Liver (tissue), 3 donors: ENCODE data around the gene ZSCAN22.

Experiments
- NR2F2 ChIP-seq: IDR thresholded peaks from 2 replicates; pipeline ENCODE4 v1.6.1; 2016; ENCODE audit warnings: antibody characterized with exemption
- SP1 ChIP-seq: IDR thresholded peaks from 2 replicates; pipeline ENCODE4 v1.6.1; 2018; ENCODE audit warnings: antibody characterized with exemption, mild to moderate bottlenecking
- TAF1 ChIP-seq: conservative IDR thresholded peaks from 2 replicates; pipeline ENCODE4 v1.6.1; 2016; ENCODE audit warnings: antibody characterized with exemption, mild to moderate bottlenecking
- YY1 ChIP-seq: IDR thresholded peaks from 2 replicates; pipeline ENCODE4 v1.6.1; 2016; ENCODE audit warnings: antibody characterized with exemption, mild to moderate bottlenecking
- TF ChIP-seq, protein P1 (sequence below): IDR thresholded peaks from 2 replicates; pipeline ENCODE4 v1.6.1; 2016; ENCODE audit warnings: antibody characterized with exemption
- TF ChIP-seq, protein P2 (sequence below): fragments of 150-350 bp; IDR thresholded peaks from 2 replicates; pipeline ENCODE4 v1.5.1; 2017; ENCODE audit warnings: improper control_type of control experiment, low read depth, low read length; ENCODE audit not compliant: missing input control
- TF ChIP-seq, protein P3 (sequence below): IDR thresholded peaks from 2 replicates; pipeline ENCODE4 v1.6.1; 2016; ENCODE audit warnings: antibody characterized with exemption, mild to moderate bottlenecking
- TF ChIP-seq, protein P4 (sequence below): IDR thresholded peaks from 2 replicates; pipeline ENCODE4 v1.6.1; 2016; ENCODE audit warnings: antibody characterized with exemption
- donor health status: healthy.
- donor health status: healthy.

- TF ChIP-seq, protein P1, sequence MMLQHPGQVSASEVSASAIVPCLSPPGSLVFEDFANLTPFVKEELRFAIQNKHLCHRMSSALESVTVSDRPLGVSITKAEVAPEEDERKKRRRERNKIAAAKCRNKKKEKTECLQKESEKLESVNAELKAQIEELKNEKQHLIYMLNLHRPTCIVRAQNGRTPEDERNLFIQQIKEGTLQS: no peak
- TF ChIP-seq, protein P2, sequence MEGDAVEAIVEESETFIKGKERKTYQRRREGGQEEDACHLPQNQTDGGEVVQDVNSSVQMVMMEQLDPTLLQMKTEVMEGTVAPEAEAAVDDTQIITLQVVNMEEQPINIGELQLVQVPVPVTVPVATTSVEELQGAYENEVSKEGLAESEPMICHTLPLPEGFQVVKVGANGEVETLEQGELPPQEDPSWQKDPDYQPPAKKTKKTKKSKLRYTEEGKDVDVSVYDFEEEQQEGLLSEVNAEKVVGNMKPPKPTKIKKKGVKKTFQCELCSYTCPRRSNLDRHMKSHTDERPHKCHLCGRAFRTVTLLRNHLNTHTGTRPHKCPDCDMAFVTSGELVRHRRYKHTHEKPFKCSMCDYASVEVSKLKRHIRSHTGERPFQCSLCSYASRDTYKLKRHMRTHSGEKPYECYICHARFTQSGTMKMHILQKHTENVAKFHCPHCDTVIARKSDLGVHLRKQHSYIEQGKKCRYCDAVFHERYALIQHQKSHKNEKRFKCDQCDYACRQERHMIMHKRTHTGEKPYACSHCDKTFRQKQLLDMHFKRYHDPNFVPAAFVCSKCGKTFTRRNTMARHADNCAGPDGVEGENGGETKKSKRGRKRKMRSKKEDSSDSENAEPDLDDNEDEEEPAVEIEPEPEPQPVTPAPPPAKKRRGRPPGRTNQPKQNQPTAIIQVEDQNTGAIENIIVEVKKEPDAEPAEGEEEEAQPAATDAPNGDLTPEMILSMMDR: no peak
- TF ChIP-seq NR2F2 (no peak), YY1 (no peak), SP1 (peak; percentile 5), TAF1 (no peak)
- TF ChIP-seq, protein P3, sequence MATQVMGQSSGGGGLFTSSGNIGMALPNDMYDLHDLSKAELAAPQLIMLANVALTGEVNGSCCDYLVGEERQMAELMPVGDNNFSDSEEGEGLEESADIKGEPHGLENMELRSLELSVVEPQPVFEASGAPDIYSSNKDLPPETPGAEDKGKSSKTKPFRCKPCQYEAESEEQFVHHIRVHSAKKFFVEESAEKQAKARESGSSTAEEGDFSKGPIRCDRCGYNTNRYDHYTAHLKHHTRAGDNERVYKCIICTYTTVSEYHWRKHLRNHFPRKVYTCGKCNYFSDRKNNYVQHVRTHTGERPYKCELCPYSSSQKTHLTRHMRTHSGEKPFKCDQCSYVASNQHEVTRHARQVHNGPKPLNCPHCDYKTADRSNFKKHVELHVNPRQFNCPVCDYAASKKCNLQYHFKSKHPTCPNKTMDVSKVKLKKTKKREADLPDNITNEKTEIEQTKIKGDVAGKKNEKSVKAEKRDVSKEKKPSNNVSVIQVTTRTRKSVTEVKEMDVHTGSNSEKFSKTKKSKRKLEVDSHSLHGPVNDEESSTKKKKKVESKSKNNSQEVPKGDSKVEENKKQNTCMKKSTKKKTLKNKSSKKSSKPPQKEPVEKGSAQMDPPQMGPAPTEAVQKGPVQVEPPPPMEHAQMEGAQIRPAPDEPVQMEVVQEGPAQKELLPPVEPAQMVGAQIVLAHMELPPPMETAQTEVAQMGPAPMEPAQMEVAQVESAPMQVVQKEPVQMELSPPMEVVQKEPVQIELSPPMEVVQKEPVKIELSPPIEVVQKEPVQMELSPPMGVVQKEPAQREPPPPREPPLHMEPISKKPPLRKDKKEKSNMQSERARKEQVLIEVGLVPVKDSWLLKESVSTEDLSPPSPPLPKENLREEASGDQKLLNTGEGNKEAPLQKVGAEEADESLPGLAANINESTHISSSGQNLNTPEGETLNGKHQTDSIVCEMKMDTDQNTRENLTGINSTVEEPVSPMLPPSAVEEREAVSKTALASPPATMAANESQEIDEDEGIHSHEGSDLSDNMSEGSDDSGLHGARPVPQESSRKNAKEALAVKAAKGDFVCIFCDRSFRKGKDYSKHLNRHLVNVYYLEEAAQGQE: no peak
- TF ChIP-seq, protein P4, sequence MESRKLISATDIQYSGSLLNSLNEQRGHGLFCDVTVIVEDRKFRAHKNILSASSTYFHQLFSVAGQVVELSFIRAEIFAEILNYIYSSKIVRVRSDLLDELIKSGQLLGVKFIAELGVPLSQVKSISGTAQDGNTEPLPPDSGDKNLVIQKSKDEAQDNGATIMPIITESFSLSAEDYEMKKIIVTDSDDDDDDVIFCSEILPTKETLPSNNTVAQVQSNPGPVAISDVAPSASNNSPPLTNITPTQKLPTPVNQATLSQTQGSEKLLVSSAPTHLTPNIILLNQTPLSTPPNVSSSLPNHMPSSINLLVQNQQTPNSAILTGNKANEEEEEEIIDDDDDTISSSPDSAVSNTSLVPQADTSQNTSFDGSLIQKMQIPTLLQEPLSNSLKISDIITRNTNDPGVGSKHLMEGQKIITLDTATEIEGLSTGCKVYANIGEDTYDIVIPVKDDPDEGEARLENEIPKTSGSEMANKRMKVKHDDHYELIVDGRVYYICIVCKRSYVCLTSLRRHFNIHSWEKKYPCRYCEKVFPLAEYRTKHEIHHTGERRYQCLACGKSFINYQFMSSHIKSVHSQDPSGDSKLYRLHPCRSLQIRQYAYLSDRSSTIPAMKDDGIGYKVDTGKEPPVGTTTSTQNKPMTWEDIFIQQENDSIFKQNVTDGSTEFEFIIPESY: no peak
These were observed 28.5 kb downstream of the ZSCAN22 start for GRCh38 chr19:58355215-58355796.
